ENCODE measurements around the gene C1orf198.

The C1orf198 gene, protein sequence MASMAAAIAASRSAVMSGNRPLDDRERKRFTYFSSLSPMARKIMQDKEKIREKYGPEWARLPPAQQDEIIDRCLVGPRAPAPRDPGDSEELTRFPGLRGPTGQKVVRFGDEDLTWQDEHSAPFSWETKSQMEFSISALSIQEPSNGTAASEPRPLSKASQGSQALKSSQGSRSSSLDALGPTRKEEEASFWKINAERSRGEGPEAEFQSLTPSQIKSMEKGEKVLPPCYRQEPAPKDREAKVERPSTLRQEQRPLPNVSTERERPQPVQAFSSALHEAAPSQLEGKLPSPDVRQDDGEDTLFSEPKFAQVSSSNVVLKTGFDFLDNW

DNA sequence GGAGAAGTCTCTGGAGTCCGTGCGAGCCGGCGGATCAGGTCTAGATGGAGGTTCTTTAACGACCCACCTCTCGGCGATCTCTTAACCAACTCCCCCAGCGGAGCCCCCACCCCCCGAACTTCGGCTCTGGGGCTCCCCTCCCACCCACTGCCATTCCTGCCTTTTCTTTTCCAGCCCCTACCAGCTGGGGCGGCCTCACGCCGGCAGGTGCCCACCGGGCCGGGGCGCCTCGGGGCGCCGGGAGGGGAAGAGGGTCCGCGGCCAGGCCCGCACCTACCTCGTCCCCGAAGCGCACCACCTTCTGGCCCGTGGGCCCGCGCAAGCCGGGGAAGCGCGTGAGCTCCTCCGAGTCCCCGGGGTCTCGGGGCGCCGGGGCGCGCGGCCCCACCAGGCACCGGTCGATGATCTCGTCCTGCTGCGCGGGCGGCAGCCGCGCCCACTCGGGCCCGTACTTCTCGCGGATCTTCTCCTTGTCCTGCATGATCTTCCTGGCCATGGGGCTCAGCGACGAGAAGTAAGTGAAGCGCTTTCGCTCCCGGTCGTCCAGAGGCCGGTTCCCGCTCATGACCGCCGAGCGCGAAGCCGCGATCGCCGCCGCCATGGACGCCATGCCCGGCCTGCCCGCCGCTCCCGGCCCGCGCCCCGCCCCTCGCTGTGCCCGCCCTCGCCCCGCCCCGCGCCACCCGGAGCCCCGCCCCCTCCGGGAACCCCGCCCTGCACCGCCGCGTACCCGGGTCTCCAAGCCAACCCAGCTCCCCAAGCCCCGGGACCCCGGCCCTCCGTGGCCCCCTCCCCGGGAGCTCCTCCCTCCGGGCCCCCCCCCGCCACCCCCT lies at the start of gene C1orf198:
C1orf198 (minus strand) TSS at position 619 of the 833 bp plus-strand sequence; CDS start at position 610, 9 bp downstream.
- peak; percentile 91 for DNase-seq (ENCODE audit: low spot score)

DNA sequence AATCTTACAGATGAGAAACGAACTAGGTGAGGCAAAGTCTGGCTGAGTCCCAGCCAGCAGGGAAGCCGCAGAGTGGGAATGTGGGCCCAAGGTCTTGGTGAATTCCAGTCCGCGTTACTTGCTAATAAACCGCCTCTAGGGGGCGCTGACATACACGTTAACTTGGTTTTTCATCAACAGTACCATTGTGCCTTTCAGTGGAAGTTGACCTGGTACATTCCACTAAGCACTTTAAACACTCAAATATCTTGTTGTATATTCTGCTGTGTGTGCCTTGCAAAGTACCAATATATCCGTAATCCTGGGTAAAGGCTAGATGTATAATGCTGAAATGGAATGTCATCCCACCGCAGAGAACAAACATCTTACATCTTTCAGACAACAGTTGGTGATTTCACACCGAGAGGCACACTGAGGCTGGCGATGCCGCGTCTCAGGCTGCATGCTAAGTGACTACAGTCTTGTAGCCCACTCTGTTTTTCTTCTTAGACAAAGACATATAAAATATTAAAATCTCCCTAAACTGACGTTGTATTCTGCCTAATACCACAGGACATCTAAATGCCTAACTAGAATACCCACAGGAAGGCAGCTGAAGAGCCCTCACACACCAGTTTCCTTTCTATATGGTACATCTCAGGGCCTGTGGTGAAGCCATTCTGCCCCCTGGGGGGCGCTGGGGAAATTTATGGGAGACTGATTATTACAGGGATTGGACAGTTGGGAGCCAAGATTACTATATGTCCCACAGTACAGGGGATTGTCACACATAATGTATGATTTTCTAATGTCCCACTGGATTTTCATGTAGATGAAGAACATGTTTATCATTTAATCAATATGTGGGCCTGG lies 49.2 kb upstream of the C1orf198 start:
- peak; percentile 77 for DNase-seq (ENCODE audit: low spot score)

DNA sequence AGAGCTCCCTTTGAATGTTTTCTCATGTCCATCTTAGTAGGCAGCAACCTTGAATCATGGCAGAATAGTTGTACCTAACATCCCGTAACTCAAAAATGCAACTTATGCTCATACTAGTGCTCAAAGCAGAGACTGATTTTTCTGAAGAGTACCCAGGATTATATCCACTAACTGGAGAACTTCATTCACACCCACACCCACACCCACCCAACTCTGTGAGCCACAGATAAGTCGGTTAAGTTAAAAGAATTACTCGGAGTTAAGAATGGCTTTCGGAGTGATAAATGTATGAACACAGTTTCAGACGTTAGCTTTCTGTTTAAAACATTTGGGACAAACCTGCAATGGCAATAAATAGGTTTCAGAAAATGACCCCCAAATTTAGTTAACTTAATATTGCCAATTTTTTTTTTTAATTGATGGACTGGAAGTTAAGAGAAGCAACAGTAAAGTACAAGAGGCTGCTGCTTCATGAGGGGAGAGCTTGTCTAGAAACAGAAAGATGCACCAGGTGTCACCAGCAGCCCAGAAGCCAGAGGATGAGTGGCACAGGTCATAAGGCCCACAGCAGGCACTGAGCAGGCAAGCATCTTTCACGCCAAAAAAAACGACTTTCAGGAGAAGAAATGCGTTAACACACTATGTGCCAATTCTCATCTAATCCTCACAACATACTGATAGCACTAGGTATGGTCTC lies 48.4 kb upstream of the C1orf198 start:
- DNase-seq (ENCODE audit: low spot score), result no peak

DNA sequence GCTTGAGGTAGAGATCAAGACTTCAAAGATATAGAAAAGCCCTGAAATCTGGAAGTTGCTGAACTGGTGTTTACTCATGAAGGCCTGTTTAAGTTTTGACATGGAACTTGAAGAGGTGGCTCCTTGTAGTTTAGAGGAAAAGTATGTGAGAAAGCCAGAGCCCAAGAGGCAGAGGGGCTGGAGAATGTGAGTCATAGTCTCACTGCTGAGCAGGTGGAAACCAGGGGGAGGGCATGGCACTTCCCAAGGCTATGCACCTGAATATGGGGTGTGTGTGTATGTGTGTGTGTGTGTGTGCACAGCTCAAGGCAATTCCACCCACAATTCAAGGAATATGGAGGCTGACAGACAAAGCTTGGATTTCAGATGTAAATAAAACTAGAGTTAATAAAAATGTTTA lies 46.8 kb upstream of the C1orf198 start:
- no peak for DNase-seq (ENCODE audit: low spot score)

DNA sequence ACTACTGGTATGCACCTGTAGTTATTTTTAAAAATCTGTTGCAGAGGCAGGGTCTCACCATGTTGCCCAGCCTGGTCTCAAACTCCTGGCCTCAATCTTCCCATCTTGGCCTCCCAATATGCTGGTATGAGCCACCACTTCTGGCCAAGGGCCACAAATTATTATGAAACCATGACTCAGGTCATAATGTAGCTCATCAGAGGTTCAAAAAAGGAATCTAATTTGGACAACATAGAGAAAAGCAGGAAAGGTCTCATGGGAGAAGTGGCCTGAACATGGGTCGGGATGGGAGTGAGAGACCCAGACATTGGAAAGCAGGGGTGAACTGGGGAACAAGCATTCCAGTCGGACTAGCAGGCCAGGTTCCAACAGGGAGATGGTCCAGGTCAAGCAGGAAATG lies 45.2 kb upstream of the C1orf198 start:
- DNase-seq (ENCODE audit: low spot score), result peak; percentile 36

DNA sequence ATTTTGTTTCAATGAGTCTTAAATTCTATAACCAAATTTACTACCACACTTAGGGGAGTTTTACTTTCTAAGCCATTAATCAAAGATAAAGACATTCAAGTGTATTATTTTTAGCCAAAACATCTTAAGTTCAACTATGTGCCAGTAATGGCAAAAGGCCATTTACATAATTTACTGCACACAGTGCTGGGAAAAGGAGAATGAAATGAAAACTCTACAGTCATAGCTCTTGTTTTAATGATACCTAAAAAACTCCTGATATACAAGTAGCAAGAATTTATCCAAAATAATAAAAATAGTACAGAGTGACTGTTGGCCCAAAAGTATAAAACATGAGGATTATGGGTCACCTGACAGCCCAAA lies 42.4 kb upstream of the C1orf198 start:
- DNase-seq (ENCODE audit: low spot score), result no peak

DNA sequence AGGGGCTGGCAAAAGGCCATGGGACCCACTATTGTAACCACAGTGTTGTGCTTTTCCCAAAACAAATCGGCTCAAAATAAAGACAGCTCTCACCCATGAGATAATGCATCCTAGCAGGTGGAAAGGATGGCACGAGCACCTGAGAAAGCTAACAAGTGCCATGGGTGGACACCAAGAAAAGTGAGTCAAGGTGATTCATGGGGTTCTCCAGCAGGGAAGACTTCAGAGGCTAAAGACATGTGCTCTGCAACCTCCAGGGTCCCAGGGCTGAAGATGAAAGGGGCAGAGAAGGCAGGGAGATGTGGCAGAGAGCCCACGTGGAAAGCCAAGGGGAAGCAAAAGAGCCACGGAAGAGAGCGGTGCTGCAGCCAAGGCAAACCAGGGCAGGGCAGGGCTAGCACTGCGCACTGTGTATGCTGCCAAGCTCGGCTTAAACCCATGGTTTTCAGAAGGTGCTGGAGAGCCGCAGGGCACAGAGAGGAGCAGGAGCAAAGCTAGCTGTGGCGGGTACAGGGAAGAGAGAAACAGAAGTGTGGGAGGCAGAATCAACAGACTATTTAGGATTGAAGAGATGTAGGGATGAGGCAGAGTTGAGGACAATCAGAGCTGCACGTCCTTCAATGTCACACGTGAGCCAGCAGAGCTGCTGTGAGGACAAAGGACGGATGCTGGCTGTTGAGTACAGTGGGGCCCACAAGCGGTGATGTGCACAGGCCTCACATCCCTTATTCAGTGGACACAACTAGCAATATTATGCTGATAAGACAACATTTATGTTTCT lies 41.8 kb upstream of the C1orf198 start:
- no peak for DNase-seq (ENCODE audit: low spot score)

DNA sequence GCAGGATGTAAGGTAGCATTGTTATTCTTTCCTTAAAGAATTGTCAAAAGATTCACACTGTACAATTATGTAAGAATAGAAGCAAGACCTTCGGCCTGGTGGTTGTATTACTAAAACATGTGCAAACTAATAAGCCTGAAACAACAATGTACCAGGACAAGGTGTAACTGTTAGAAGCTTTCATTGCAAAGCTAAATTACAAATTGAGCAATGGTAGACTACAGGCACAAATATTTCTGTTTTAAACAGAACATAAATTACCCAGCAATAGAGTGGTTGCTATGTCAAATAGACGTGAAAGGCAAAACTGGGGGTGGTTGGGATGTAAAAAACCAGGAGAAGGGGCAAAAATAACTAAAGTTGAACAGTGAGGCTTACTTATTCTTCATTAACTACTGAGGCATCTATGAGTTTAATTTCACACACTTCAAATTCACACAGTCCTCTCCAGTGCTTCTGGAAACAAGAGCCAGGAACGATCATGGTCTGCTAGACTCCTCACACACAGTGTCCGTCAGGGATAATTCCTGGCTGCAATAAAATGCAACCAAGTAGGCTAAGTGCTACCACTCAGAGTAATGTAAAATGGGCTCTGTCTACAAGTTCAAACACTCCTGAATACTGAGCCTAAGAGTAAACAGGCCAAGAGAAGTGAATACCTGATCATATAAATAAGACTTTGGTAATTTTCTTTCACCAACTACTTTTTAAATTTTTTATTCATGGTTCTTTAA lies 39.3 kb upstream of the C1orf198 start:
- no peak for DNase-seq (ENCODE audit: low spot score)

DNA sequence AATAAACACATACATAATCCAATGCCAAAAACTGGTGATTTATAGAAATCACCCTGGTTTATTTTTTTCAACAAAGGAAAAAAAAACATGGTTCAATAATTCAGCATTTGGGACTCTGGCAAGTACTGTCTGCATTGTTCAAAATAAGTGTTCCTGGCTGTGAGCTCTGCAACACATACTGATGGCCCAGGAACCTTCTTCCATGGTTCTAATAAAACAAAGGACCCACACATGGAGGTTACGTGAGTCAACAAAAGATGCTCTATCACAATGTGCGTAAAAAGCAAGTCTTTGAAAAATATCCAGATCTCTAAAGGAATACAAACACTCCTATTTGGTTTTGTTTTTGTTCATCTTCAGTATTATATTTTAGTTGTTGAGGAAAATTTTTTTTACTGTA lies 37.9 kb upstream of the C1orf198 start:
- no peak for DNase-seq (ENCODE audit: low spot score)

DNA sequence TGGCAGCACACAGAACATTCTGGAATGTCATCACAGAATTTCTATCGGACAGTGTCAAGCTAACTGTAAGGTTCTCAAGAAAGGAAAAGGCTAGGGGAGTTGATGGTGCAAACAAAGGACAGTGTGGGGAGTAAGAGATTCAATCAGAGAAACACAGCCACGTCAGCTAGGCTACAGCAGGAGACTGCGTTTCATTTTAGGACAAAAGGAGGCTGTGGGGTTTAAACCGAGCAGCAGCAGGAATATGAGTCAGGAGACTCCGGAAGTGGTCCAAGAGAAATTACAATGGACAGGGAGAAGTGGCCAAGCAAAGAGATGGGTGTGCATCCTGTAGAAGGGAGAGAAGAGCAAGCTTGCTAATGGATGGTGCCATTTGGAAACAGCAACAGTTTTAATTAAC lies 37.4 kb upstream of the C1orf198 start:
- DNase-seq (ENCODE audit: low spot score), result peak; percentile 70

DNA sequence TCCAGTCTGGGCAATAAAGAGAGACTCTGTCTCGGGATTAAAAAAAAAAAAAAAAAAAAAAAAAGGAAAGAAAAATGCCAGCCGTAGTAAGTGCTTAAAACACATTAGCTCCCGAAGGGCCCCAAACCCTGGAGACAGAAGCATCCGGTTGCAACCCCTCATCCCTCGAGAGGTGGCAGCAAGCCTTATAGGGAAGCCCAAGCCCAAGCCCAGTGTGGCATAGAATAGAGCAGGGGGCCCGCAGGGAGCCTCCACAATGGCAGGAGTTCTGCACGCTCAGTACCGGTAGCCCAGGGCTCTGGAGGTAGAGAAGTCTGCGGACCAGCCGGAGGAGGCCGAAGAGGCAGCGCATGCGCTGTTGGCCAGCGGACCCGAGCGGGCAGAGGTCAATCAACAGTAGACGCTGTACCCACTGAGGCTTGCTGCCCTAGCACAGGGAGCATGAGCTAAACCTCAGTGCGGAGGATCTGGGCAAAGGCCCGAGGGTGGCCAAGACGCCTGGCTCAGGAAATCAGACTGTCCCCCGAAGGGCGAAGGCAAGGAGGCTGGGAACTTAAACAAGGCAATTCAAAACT lies 34.1 kb upstream of the C1orf198 start:
- DNase-seq (ENCODE audit: low spot score), result no peak

DNA sequence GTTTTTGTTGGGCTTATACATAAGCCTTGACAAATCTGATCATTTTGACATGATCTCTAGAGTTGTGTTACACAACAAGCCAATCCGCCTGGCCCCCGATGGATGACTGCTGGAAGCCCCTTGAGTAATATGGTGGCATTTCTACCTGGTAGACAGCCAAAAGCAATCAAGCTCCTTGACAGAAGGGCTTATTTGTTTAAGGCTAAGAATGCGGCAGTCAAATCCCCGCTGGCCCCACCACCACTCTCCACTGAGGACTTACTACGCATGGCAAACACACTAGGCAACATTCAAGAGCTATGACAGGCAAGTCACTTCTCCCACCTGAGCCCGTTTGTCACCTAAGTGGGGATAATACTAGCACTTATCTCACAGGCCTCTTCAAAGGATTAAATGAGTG lies 33.4 kb upstream of the C1orf198 start:
- DNase-seq (ENCODE audit: low spot score), result no peak

DNA sequence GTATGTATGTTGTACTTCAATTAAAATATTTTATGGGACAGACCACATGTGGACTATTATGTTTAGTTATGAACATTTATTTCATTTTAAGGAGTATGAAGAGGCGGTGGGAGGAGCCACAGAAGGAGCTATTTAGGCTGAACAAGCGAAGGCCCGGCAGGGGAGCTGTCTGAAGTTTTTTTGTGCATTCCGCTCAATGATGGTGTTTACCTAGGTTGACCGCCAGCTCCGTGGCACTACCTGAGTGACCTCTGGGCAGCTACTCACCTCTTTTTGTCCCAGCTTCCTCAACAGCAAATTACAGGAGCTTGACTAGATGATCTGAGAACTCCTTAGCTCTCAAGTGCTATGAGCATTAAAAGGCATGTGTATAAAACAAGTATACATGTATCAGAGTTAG lies 32.7 kb upstream of the C1orf198 start:
- DNase-seq (ENCODE audit: low spot score), result no peak

DNA sequence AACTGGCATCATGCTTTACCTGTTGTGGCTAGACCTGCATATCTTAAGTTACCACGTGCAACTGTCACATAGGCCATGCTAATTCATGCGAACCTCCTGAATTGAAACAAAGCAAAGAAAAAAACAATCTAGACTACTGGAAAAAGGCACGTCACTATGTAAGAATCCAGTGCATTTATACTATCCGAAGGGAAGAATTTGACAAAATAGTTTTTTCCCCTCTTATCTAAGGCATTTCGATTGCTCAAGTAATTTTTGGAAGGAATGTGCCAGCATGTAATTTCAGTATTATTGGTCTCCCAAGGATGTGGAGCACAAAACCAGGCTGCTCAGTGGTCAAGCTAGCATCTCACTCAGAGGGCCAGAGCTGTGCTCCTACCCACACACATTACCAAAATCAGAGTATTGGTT lies 31.5 kb upstream of the C1orf198 start:
- peak; percentile 84 for DNase-seq (ENCODE audit: low spot score)

DNA sequence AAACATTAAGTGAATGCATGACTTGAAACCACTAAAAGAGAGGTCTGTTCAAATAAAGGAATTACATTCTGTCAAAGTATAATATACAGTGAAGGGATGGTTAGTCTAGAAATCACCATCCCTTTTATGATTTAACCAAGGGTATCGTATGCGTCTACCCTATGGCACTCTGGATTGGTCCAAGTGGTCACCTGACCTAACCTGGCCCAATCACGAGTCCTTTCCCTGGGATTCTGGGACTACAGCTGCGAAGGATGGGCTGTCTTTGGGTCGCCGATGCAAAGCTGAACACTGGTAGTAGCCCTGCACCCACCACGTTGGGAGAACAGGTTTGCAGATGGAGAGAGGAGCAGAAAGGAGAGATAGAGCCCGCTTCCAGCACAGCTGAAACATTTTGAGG lies 30.4 kb upstream of the C1orf198 start:
- DNase-seq (ENCODE audit: low spot score), result no peak

DNA sequence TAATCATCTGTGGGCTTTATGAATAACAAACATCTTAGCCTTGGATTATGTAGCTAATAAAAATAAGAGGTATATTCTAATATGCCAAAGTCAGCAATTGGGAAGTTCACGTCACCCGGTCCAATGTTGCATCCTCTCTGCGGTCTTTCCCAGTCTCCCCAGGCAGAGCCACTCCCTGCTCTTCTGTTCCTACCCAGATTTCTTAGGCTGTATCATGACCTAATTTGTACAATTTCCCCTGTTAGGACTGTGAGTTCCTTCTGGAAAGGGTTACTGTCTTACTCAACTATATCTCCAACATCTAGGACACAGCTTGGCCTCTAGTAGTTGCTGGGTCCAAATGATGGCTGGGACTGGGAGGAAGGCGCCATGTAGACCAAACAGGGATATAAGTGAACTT lies 29.8 kb upstream of the C1orf198 start:
- no peak for DNase-seq (ENCODE audit: low spot score)

DNA sequence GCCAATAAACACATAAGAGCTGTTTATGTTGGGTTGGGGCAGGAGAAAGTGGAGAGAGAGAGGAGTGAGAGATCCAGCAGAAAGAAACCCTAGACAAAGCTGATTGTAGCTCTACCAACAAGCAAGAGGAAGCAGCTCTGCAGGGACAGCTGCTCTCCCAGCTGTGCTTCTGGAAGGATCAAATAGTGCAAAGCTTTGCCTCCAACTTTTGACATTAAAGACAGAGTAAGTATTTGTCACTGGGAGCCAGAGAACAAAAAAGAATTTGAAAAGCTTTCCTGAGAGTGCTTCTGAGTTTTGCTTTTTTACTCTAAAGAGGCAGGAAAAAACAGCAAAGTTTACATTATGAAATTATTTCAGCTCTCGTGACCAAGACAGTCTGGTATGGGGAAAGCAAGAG lies 28.5 kb upstream of the C1orf198 start:
- DNase-seq (ENCODE audit: low spot score), result no peak

DNA sequence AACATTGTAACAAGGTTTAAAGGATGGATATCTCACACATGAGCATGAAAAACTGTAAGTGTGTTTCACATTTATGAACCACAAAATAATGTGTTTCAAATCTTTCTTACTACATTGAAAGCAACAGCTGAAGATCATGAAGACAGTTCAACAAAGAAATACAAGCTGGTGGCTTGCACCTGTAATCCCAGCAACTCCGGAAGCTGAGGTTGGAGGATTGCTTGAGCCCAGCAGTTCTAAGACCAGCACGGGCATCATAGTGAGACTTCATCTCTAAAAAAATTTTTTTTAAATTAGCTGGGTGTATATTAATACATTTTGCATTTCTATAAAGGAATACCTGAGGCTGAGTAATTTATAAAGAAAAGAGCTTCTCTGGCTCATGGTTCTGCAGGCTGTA lies 27.1 kb upstream of the C1orf198 start:
- DNase-seq (ENCODE audit: low spot score), result no peak

DNA sequence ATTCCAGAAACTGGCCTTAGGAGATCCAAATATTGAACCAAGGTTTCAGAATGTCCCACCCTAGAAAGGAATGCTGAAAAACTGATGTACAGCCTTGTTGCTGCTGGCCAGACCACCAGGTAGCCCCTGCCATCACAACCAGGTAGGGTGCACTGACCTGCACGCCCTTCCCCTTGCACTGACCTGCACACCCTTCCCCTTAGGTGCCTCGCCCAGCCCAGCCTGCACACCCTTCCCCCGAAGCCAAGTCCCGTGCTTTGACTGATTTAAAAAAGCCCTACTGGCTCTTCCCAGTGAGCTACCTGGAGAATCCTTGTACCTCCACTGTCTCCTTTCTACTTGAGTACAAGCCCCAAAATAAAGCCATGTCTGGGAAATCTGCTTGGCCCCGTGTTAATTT lies 26.3 kb upstream of the C1orf198 start:
- no peak for DNase-seq (ENCODE audit: low spot score)

DNA sequence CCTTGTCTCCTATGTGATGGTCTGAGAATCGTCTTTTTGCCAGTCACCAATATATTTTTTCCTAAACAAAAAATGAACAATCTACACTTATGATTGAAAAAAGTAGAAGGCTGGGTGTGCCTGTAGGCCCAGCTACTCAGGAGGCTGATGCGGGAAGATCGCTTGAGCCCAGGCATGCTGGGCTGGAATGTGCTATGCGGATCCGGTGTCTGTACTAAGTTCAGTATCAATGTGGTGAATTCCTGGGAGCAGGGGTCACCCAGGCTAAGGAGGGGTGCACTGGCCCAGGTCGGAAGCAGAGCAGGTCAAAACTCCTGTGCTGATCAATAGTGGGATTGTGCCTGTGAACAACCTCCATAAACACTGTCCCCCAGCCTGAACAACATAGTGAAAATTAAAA lies 25.7 kb upstream of the C1orf198 start:
- DNase-seq (ENCODE audit: low spot score), result no peak
